ENCODE data around the gene CHD8.

GRCh38 chr14:21494902-21495762, 39.2 kb upstream of the CHD8 start:
- no peak for TF ChIP-seq CTCF (IDR thresholded peaks at IDR 0.05; ENCODE audit: low read length)
- no peak for TF ChIP-seq EZH2 (optimal IDR thresholded peaks at IDR 0.05; ENCODE audit: low read depth, low read length)

Measured in MM.1S (cell line).